Spleen (tissue), 11 donors: ENCODE data around the gene TGFB1. TPM values are rescaled to one million over a fixed set of nuclear protein-coding genes. Genes with fewer than 3 reads are reported as not detected.
"Not testable (repeated sequence)": the region's sequence is repeated elsewhere in the genome, so short reads cannot be mapped to it uniquely, and the experiment has no call there.

Experiments used
- DNase-seq: peaks from one replicate; pipeline ENCODE4 v3.0.0-alpha.2; 2020
- H3K27ac ChIP-seq, 8 donors: fragments of 200-600 bp; sonication (generic) in 7 of 8; 1 replicate in 4 of 8; 2 replicates in 4 of 8; pipeline versions ENCODE4 v1.5.0 to v1.8.0; 2016 to 2021; ENCODE audit warnings: inconsistent platforms in 4 of 8, mild to moderate bottlenecking in 4 of 8, moderate library complexity in 1 of 8
- H3K27me3 ChIP-seq, 7 donors: fragments of 200-600 bp; sonication (generic) in 6 of 7; replicated peaks in 1 of 7; 1 replicate in 4 of 7; 2 replicates in 3 of 7; pipeline versions ENCODE4 v1.5.0 to v1.8.0; 2016 to 2021; ENCODE audit warnings: inconsistent platforms in 3 of 7, mild to moderate bottlenecking in 1 of 7
- H3K36me3 ChIP-seq, 6 donors: fragments of 200-600 bp; sonication (generic) in 5 of 6; 1 replicate in 4 of 6; 2 replicates in 2 of 6; pipeline versions ENCODE4 v1.5.0 to v1.8.0; 2016 to 2021; ENCODE audit warnings: inconsistent platforms in 2 of 6
- H3K4me1 ChIP-seq, 6 donors: fragments of 200-600 bp; sonication (generic) in 5 of 6; 1 replicate in 3 of 6; 2 replicates in 3 of 6; pipeline versions ENCODE4 v1.5.0 to v1.8.0; 2016 to 2021; ENCODE audit warnings: inconsistent platforms in 3 of 6
- H3K4me3 ChIP-seq, 8 donors: fragments of 200-600 bp; sonication (generic) in 7 of 8; 1 replicate in 4 of 8; 2 replicates in 4 of 8; pipeline versions ENCODE4 v1.5.0 to v1.8.0; 2016 to 2021; ENCODE audit warnings: inconsistent platforms in 4 of 8, mild to moderate bottlenecking in 4 of 8, moderate library complexity in 2 of 8
- H3K9me3 ChIP-seq, 8 donors: fragments of 200-600 bp; sonication (generic) in 7 of 8; 1 replicate in 4 of 8; 2 replicates in 4 of 8; pipeline versions ENCODE4 v1.5.0 to v1.8.0; 2016 to 2021; ENCODE audit warnings: inconsistent platforms in 4 of 8
- POLR2A ChIP-seq, 3 donors: fragments of 450-650 bp; IDR thresholded peaks; one replicate each; pipeline ENCODE4 v1.5.1; 2017; ENCODE audit warnings: antibody characterized with exemption in 3 of 3, mild to moderate bottlenecking in 1 of 3
- POLR2AphosphoS5 ChIP-seq, 3 donors: sonication (generic); formaldehyde crosslinking; IDR thresholded peaks; one replicate each; pipeline ENCODE4 v1.5.1; 2017; ENCODE audit warnings: antibody characterized with exemption in 3 of 3
- WGBS, 5 donors: extraction: QIAGEN DNeasy Blood & Tissue Kit in 3 of 5; methylation state at CpG; one replicate each; pipeline versions ENCODE4 v1.1.5 to v1.1.7; 2013 to 2018; 5-methylcytosine and 5-hydroxymethylcytosine counted together
- intact Hi-C: fragments of 100-400 bp; cut with DNase I; formaldehyde crosslinking; loops from one replicate; pipeline ENCODE4 v1.15.0; 2023; ENCODE audit warnings: low total_unique reads
- polyA plus RNA-seq, 3 donors: library from polyadenylated mRNA; stranded (reverse); fragments of 200-250 nt; gene quantifications; one replicate each; pipeline ENCODE4 v1.2.1, GENCODE V29; 2013
- total RNA-seq, 7 donors: library from RNA; depleted of rRNA in 3 of 7; stranded (reverse); fragments of >200 nt in 3 of 7; fragmentation: NEBNext Ultra II Directional in 4 of 7; extraction: Animal tissue kit (Norgen Biotek cat#: 25700) in 4 of 7; gene quantifications; one replicate each; pipeline versions ENCODE4 v1.1.0 to v1.2.1, GENCODE V29; 2016 to 2021
- TF ChIP-seq, protein P1 (sequence below), 11 experiments: fragments of 200-600 bp in 7 of 11; fragments of 450-650 bp in 4 of 11; sonication (generic) in 4 of 11; IDR thresholded peaks in 8 of 11; conservative IDR thresholded peaks in 3 of 11; 1 replicate in 7 of 11; 2 replicates in 4 of 11; pipeline versions ENCODE4 v1.4.0 to v1.8.0; 2016 to 2021; ENCODE audit warnings: antibody characterized with exemption in 11 of 11, inconsistent platforms in 4 of 11, mild to moderate bottlenecking in 1 of 11
- donor health status: healthy with polysubstance abuse.
- donor health status: DM: no; HTN: no; CAD: no; lungs with moderate emphysema.
- donor health status: DM: no; HTN: no; CAD: no.
- donor health status: Bipolar disorder and iron deficiency.
- donor health status: healthy.
- donor health status: DM: no; HTN: no; CAD: no.
- donor health status: DM: yes; HTN: yes; CAD: no.

Gene TGFB1
- total and polyA plus RNA-seq, 10 donors: 23.0 to 147 (median 106) TPM

DNA sequence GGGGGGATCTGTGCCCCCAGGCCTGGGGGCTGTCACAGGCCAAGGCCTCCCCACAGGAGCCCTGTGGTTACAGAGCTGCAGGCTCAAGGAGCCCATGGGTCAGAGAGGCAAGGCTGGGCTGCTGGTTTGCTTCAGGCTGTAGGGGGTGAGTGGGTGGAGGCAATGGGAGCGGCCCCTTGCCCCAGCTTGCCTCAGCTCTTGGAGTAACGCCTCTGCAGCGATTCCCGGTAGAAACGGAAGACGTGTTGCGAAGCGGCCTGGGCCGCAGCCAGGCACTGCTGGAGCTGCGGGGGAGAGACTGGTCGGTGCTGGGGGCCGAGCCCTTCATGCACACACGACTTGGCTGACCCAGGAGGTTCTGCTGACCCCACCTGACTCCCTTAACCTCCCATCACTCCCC lies 32.7 kb upstream of the TGFB1 start:
- peaks cover 0 to 15% (median 3%) of the 10 kb centered on the region in 6 donors for H3K4me1 ChIP-seq
- 70 to 88% (median 84%) methylated on average over 5 to 13 of the region's 13 CpGs for WGBS, 5 donors
- H3K27ac ChIP-seq: peak overlapping the region in 2 of 8 donors; percentile 9 to 24
- intact Hi-C loops: no loop called here
- H3K36me3 ChIP-seq: peaks cover 0 to 100% (median 43%) of the 10 kb centered on the region in 6 donors
- no peak overlapping the region for H3K4me3 ChIP-seq
- TF ChIP-seq, protein P1, sequence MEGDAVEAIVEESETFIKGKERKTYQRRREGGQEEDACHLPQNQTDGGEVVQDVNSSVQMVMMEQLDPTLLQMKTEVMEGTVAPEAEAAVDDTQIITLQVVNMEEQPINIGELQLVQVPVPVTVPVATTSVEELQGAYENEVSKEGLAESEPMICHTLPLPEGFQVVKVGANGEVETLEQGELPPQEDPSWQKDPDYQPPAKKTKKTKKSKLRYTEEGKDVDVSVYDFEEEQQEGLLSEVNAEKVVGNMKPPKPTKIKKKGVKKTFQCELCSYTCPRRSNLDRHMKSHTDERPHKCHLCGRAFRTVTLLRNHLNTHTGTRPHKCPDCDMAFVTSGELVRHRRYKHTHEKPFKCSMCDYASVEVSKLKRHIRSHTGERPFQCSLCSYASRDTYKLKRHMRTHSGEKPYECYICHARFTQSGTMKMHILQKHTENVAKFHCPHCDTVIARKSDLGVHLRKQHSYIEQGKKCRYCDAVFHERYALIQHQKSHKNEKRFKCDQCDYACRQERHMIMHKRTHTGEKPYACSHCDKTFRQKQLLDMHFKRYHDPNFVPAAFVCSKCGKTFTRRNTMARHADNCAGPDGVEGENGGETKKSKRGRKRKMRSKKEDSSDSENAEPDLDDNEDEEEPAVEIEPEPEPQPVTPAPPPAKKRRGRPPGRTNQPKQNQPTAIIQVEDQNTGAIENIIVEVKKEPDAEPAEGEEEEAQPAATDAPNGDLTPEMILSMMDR (IDR thresholded peaks at IDR 0.05 in 8 of 11, conservative IDR thresholded peaks at IDR 0.05 in 3 of 11): no peak
- TF ChIP-seq POLR2AphosphoS5 (IDR thresholded peaks at IDR 0.05): peak in 2 of 3 donors; percentile 56 to 77
- no peak for TF ChIP-seq POLR2A (IDR thresholded peaks at IDR 0.05)
- DNase-seq: no peak
- no peaks in the 10 kb centered on the region for H3K9me3 ChIP-seq
- H3K27me3 ChIP-seq: no peaks in the 10 kb centered on the region

DNA sequence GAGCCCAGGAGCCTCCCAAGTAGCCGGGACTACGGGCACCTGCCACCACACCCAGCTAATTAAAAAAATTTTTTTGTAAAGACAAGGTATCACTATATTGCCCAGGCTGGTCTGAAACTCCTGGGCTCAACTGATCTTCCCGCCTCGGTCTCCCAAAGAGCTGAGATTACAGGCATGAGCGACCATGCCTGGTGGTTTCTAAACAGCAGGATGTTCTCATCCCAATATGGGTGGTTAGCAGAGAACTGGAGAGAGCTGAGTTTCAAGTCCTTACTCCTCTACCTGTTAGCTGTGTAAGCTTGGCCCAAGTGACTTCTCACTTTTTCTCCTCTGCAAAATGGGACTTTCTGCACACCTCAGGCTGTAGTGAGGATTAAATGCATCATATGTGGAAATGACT lies 30.6 kb upstream of the TGFB1 start:
- Histone ChIP-seq H3K36me3 (peaks cover 0 to 82% (median 24%) of the 10 kb centered on the region in 6 donors), H3K9me3 (no peaks in the 10 kb centered on the region), H3K4me1 (peaks cover 0 to 27% (median 8%) of the 10 kb centered on the region in 6 donors), H3K27me3 (no peaks in the 10 kb centered on the region), H3K4me3 (no peak overlapping the region), H3K27ac (no peak overlapping the region)
- intact Hi-C loops: no loop called here
- 84 to 91% (median 87%) methylated on average over 5 of the region's 5 CpGs for WGBS, 5 donors
- DNase-seq: no peak
- TF ChIP-seq POLR2A (IDR thresholded peaks at IDR 0.05): no peak
- no peak for TF ChIP-seq POLR2AphosphoS5 (IDR thresholded peaks at IDR 0.05)
- TF ChIP-seq, protein P1 (IDR thresholded peaks at IDR 0.05 in 8 of 11, conservative IDR thresholded peaks at IDR 0.05 in 3 of 11): no peak

DNA sequence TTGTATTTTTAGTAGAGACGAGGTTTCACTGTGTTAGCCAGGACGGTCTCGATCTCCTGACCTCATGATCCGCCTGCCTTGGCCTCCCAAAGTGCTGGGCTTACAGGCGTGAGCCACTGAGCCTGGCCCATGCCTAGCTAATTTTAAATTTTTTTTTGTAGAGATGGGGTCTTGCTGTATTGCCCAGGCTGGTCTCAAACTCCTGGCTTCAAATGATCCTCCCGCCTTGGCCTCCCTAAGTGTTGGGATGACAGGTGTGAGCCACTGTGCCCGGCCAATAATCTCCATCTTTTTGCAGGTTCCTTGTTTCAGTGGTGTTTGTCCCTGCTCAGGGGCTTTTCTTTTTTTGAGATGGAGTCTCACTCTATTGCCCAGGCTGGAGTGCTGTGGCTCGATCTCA lies 27.8 kb upstream of the TGFB1 start:
- peaks cover 0 to 43% (median 24%) of the 10 kb centered on the region in 6 donors for H3K4me1 ChIP-seq
- H3K27me3 ChIP-seq, H3K4me3 ChIP-seq, DNase-seq, H3K9me3 ChIP-seq, H3K27ac ChIP-seq, intact Hi-C loops: not testable (repeated sequence)
- WGBS, 5 donors: 94 to 98% (median 95%) methylated on average over 8 of the region's 8 CpGs
- H3K36me3 ChIP-seq: peaks cover 0 to 54% (median 3%) of the 10 kb centered on the region in 6 donors

DNA sequence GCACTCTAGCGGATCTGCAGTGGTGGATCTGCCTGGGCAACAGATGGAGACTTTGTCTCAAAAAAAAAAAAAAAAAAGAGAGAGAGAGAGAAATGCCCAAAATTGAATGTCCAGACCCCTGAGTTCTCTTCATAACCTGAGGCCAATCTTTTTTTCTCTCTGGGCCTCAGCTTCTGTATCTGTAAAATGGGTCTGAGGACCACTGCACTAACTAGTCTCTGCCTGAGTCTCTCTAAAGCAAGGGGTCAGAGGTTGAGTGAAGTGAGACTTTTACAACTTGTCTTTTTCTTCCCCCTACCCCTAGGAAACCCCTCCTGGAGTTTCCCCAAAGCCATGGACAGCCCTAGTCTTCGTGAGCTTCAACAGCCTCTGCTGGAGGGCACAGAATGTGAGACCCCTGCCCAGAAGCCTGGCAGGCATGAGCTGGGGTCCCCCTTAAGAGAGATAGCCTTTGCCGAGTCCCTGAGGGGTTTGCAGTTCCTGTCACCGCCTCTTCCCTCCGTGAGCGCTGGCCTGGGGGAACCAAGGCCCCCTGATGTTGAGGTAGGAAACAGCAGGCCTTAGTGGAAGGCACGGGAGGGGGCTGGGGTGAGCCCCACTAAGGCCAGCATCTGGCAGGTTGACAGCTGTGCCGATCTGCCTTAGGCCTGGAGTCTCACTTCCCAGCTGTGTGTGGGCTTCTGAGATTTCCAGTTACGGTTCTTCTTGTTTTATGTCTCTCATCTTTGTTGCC lies 24.4 kb upstream of the TGFB1 start:
- peak overlapping the region in 4 of 8 donors; percentile 3 to 74 (median 51) for H3K27ac ChIP-seq
- WGBS, 5 donors: 31 to 41% (median 38%) methylated on average over 8 to 9 of the region's 9 CpGs
- DNase-seq: no peak
- peaks cover 0 to 69% (median 36%) of the 10 kb centered on the region in 6 donors for H3K4me1 ChIP-seq
- TF ChIP-seq, protein P1 (IDR thresholded peaks at IDR 0.05 in 8 of 11, conservative IDR thresholded peaks at IDR 0.05 in 3 of 11): peak in 3 of 11 experiments; percentile 4 to 31 (median 25)
- peak in 1 of 3 donors; percentile 40 for TF ChIP-seq POLR2AphosphoS5 (IDR thresholded peaks at IDR 0.05)
- no peak for TF ChIP-seq POLR2A (IDR thresholded peaks at IDR 0.05)
- H3K27me3 ChIP-seq: no peaks in the 10 kb centered on the region
- intact Hi-C loops: loop anchor here (5.0 kb wide), 1 partner anchor 39 kb away; no protein-coding TSS in a partner anchor
- no peak overlapping the region for H3K4me3 ChIP-seq
- H3K9me3 ChIP-seq: no peaks in the 10 kb centered on the region
- H3K36me3 ChIP-seq: peaks cover 0 to 21% (median 3%) of the 10 kb centered on the region in 6 donors
